ENCODE data around the gene HOMER2. TPM values are rescaled to one million over a fixed set of nuclear protein-coding genes. Genes with fewer than 3 reads are reported as not detected.
A peak's percentile ranks its signal among the peaks of the same experiment; 100 is the strongest.

HOMER2 gene
- total and polyA plus RNA-seq, 4 donors, result 22.4 to 36.0 (median 27.8) TPM

DNA sequence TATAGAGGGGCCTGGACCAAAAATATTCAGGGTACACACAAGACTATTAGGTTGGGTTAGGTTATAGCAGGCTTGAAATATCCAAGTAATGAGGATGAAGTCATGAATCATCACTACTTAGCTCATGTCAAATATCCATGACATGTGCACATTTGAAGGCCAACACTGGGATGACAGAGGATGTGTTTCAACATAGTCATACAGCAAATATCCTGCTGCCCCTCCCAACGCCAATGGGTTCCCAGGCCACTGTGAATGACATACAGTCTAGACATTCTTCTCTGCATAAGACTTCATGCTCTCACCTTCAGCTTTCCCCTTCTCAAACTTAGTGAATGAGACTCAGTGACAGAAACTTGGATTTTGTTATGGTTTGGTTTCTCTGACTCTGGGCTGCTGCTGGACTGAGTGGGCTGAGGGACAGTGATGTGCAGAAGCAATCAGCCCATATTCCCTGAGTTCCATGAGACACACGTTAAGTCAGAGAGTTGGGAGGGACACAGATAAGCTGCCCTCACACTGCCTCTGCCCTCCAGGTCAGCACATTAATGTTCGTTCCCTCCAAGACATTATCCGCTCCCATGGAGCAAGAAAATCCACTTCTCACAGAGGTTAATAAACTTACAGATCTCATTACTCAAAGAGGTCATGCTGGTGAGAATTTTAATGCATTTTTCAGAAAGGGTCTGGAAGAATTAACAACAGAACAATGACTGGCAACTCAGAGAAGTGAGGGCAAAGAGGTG lies 15.4 kb downstream of the HOMER2 start:
- H3K27ac ChIP-seq (ENCODE audit: low read depth, low read length), result no peak overlapping the region
- no peaks in the 10 kb centered on the region for H3K4me1 ChIP-seq (ENCODE audit: control insufficient read depth, insufficient read depth, low read length)
- peak in 1 of 6 donors; percentile 16 for DNase-seq (ENCODE audit: low read depth in 4 of 6, low spot score in 6 of 6)
- H3K36me3 ChIP-seq (ENCODE audit: control insufficient read depth, insufficient read depth, low read length), result no peaks in the 10 kb centered on the region
- H3K27me3 ChIP-seq (ENCODE audit: control insufficient read depth, insufficient read depth, low read length), result no peaks in the 10 kb centered on the region
- 65% methylated on average over 2 of the region's 4 CpGs for WGBS (ENCODE audit: insufficient coverage)
- H3K9me3 ChIP-seq (ENCODE audit: control insufficient read depth, insufficient read depth, low read length), result no peaks in the 10 kb centered on the region
- no peak overlapping the region for H3K4me3 ChIP-seq (ENCODE audit: low read depth, low read length)

DNA sequence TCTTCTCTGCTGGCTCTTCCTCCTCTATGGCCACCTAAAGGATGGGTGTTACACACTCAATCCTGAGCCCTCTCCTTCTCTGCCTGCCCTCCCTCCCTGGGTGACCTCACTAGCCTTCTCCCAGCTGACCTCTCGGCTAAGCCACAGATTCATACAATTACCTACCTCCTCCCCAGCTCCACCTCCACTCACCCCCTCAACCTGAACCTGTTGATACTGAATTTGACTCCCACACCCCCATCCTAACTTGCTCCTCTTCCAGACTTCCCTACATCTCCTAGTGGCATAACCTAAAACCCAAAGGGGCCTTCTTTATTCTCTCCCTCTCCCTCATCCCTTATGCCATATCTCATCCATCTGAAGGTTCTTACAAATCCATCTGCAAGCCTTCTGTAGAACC lies 17.1 kb downstream of the HOMER2 start:
- no peak for DNase-seq (ENCODE audit: low read depth in 4 of 6, low spot score in 6 of 6)

DNA sequence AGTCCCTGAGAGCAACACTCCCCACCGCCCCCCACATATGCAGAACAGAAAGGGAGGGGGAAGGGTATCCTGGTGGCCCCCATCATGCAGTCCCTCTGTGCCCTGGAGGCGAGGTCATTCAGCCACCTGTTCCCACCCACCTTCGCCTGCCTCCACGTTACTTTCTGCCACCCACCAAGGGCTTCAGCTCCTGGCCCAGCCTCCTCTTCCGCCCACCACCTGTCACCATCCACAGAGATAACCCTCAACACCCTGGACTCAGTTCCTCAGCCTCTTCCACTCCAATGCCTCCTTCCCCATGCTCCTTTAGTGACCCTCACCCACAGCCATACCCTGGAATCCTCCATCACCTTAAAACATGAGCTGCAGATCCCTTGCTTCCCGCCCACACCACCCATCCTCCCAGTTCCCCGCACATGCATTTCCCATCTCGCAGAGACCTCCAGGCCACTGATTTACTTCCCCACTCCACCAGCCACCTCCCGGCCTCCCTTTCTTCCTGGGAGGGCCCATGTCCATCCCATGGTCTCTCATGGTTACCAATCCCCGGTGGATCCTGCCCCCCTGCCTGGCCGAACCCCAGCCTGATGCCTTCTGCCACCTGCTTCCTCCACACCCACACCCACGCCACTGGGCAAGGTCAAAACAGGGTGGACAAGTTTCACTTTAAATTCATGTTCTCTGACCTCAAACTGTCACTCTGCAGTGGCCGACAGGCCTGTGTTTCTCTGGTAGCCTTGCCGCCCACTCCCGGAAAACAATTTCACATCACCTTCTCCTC lies 18.2 kb downstream of the HOMER2 start:
- WGBS (ENCODE audit: insufficient coverage), result 88% methylated on average over 14 of the region's 15 CpGs
- no peak for DNase-seq (ENCODE audit: low read depth in 4 of 6, low spot score in 6 of 6)

More for the DNA sequence above, 17.1 kb downstream of the HOMER2 start:
- Histone ChIP-seq H3K4me1 (ENCODE audit: control insufficient read depth, insufficient read depth, low read length) (peaks cover 5% of the 10 kb centered on the region), H3K27me3 (ENCODE audit: control insufficient read depth, insufficient read depth, low read length) (no peaks in the 10 kb centered on the region), H3K27ac (ENCODE audit: low read depth, low read length) (no peak overlapping the region), H3K9me3 (ENCODE audit: control insufficient read depth, insufficient read depth, low read length) (no peaks in the 10 kb centered on the region), H3K4me3 (ENCODE audit: low read depth, low read length) (no peak overlapping the region), H3K36me3 (ENCODE audit: control insufficient read depth, insufficient read depth, low read length) (no peaks in the 10 kb centered on the region)
- WGBS (ENCODE audit: insufficient coverage), result 79% methylated on average over 1 of the region's 1 CpG

DNA sequence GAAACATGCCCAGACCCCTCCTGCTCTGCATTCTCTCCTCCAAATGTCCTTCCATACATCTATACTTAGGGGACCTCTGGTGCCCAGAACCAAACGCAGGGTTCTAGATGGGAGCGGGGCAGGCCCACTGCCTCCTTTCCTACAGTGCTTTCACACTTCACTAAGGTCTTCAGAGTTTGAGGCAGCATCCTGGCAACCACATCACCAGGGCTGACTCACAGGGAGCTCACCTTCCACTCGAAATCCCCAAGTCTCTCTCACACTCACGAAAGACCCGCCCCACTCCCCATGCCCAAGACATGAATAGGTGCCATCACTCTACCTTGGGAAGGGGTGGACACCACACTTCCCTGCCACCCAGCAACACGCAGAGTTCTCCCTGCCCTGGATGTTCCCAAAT lies 18.9 kb downstream of the HOMER2 start:
- Histone ChIP-seq H3K27me3 (ENCODE audit: control insufficient read depth, insufficient read depth, low read length) (no peaks in the 10 kb centered on the region), H3K36me3 (ENCODE audit: control insufficient read depth, insufficient read depth, low read length) (no peaks in the 10 kb centered on the region), H3K9me3 (ENCODE audit: control insufficient read depth, insufficient read depth, low read length) (no peaks in the 10 kb centered on the region), H3K27ac (ENCODE audit: low read depth, low read length) (no peak overlapping the region), H3K4me1 (ENCODE audit: control insufficient read depth, insufficient read depth, low read length) (peaks cover 5% of the 10 kb centered on the region), H3K4me3 (ENCODE audit: low read depth, low read length) (no peak overlapping the region)
- DNase-seq (ENCODE audit: low read depth in 4 of 6, low spot score in 6 of 6), result no peak
- WGBS (ENCODE audit: insufficient coverage), result 96% methylated on average over 6 of the region's 6 CpGs

More for the DNA sequence above, 18.2 kb downstream of the HOMER2 start:
- H3K27me3 ChIP-seq (ENCODE audit: control insufficient read depth, insufficient read depth, low read length), result no peaks in the 10 kb centered on the region
- no peak overlapping the region for H3K4me3 ChIP-seq (ENCODE audit: low read depth, low read length)
- no peaks in the 10 kb centered on the region for H3K36me3 ChIP-seq (ENCODE audit: control insufficient read depth, insufficient read depth, low read length)
- H3K4me1 ChIP-seq (ENCODE audit: control insufficient read depth, insufficient read depth, low read length), result peaks cover 5% of the 10 kb centered on the region
- H3K27ac ChIP-seq (ENCODE audit: low read depth, low read length), result no peak overlapping the region
- H3K9me3 ChIP-seq (ENCODE audit: control insufficient read depth, insufficient read depth, low read length), result no peaks in the 10 kb centered on the region

DNA sequence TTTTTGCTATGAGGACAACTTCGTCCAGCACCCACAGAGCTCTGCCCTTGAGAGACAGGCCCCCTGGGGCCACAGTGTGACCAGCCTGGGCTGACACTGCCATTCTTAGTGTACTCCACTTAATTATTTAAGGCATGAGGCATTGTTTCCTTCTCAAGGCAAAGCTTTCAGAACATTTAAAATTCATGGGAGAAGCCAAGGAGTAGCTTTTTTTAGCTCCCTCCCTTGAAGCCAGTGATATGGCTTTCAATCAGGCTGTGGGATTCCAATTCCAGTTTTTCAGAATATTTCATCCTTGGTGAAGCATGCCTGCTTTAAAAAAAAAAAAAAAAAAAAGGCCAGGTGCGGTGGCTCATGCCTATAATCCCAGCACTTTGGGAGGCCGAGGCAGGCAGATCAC lies 21.3 kb downstream of the HOMER2 start:
- Histone ChIP-seq H3K4me1 (ENCODE audit: control insufficient read depth, insufficient read depth, low read length) (peaks cover 5% of the 10 kb centered on the region), H3K36me3 (ENCODE audit: control insufficient read depth, insufficient read depth, low read length) (no peaks in the 10 kb centered on the region), H3K4me3 (ENCODE audit: low read depth, low read length) (no peak overlapping the region), H3K27ac (ENCODE audit: low read depth, low read length) (no peak overlapping the region), H3K27me3 (ENCODE audit: control insufficient read depth, insufficient read depth, low read length) (no peaks in the 10 kb centered on the region), H3K9me3 (ENCODE audit: control insufficient read depth, insufficient read depth, low read length) (no peaks in the 10 kb centered on the region)
- 20% methylated on average over 1 of the region's 3 CpGs for WGBS (ENCODE audit: insufficient coverage)
- peak in 1 of 6 donors; percentile 69 for DNase-seq (ENCODE audit: low read depth in 4 of 6, low spot score in 6 of 6)

DNA sequence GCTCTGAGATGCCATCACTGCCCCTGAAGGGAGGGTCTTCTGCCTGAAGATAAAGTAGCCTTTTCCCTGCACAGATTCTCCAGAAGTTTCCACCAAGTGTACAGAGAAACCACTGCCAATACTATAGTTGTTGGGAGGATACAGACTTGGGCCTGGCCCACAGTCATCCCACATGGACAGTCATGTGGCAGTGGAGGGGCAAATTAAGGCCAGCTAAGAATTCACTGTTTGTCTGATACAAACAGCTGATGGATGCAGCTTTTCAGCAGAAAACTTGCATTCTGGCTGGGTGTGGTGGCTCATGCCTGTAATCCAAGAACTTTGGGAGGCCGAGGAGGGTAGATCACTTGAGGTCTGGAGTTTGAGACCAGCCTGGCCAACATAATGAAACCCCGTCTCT lies 22.1 kb downstream of the HOMER2 start:
- H3K27ac ChIP-seq (ENCODE audit: low read depth, low read length), result no peak overlapping the region
- DNase-seq (ENCODE audit: low read depth in 4 of 6, low spot score in 6 of 6), result no peak
- 100% methylated on average over 2 of the region's 2 CpGs for whole genome bisulfite sequencing (ENCODE audit: insufficient coverage)
- H3K36me3 ChIP-seq (ENCODE audit: control insufficient read depth, insufficient read depth, low read length), result no peaks in the 10 kb centered on the region
- no peaks in the 10 kb centered on the region for H3K9me3 ChIP-seq (ENCODE audit: control insufficient read depth, insufficient read depth, low read length)
- H3K4me3 ChIP-seq (ENCODE audit: low read depth, low read length), result no peak overlapping the region
- H3K4me1 ChIP-seq (ENCODE audit: control insufficient read depth, insufficient read depth, low read length), result peaks cover 5% of the 10 kb centered on the region
- H3K27me3 ChIP-seq (ENCODE audit: control insufficient read depth, insufficient read depth, low read length), result no peaks in the 10 kb centered on the region

DNA sequence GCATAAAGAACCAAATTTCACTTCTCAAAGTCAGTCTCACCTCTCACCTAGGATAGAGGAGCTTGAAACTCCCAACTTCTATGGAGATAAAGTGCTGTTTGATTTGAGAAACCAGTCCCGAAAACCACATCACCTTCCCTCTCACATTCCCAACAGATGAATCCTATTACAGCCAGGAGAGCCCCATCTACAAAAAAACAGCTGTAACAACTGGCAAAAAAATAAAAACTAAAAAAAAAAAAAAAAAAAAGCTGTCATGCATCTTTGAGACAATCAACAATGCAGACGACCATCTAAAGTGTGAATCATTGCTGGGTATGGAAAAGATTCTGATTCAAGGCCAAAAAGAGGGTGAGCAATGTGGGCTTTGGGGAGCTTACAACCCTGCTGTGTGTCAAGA lies 23.8 kb downstream of the HOMER2 start:
- H3K27me3 ChIP-seq (ENCODE audit: control insufficient read depth, insufficient read depth, low read length), result no peaks in the 10 kb centered on the region
- no peak for DNase-seq (ENCODE audit: low read depth in 4 of 6, low spot score in 6 of 6)
- WGBS (ENCODE audit: insufficient coverage), result no CpG with 5 or more reads among the region's 2 CpGs
- H3K36me3 ChIP-seq (ENCODE audit: control insufficient read depth, insufficient read depth, low read length), result no peaks in the 10 kb centered on the region
- H3K27ac ChIP-seq (ENCODE audit: low read depth, low read length), result no peak overlapping the region
- no peak overlapping the region for H3K4me3 ChIP-seq (ENCODE audit: low read depth, low read length)
- H3K4me1 ChIP-seq (ENCODE audit: control insufficient read depth, insufficient read depth, low read length), result peaks cover 5% of the 10 kb centered on the region
- no peaks in the 10 kb centered on the region for H3K9me3 ChIP-seq (ENCODE audit: control insufficient read depth, insufficient read depth, low read length)

DNA sequence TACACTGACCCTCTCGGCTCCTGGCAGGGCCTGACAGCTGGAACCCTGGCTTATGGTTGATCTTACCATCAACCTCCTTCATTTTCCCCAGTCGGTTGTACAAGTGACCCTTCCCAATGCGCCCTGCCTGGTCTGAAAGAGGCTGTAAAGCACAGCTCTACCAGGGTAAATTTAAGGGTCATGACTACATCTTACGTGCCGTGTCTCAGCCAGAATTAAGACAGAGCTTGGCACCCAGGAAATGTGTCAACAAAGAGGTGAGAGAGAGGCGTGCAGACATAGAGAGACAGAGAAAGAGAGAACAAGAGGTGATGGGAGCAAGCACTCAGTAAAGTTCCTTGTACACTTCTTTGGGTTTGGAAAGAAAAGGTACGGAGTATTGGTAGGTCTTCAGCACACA lies 28.8 kb downstream of the HOMER2 start:
- Histone ChIP-seq H3K27me3 (ENCODE audit: control insufficient read depth, insufficient read depth, low read length) (no peaks in the 10 kb centered on the region), H3K27ac (ENCODE audit: low read depth, low read length) (no peak overlapping the region), H3K4me1 (ENCODE audit: control insufficient read depth, insufficient read depth, low read length) (no peaks in the 10 kb centered on the region), H3K9me3 (ENCODE audit: control insufficient read depth, insufficient read depth, low read length) (no peaks in the 10 kb centered on the region), H3K4me3 (ENCODE audit: low read depth, low read length) (no peak overlapping the region), H3K36me3 (ENCODE audit: control insufficient read depth, insufficient read depth, low read length) (no peaks in the 10 kb centered on the region)
- WGBS (ENCODE audit: insufficient coverage), result 96% methylated on average over 7 of the region's 7 CpGs
- no peak for DNase-seq (ENCODE audit: low read depth in 4 of 6, low spot score in 6 of 6)

DNA sequence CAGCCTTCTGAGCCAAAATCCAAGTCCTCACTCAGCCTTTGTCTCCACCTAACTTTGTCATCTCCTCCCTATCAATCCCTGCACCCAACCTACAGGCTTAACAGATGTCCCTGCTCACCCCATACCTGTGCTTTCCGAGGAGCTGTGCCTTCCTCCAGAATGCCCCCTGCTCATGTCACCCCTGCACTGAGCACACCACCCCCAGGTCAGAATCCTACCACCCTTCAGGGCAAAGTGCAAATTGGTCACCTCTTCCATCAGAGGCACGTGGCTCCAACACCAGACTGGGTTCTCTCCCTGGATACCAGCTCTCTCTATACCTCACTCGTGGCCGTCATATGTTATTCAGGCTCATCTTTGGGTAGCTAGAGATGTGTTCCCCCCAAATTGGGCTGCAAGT lies 29.8 kb downstream of the HOMER2 start:
- H3K36me3 ChIP-seq (ENCODE audit: control insufficient read depth, insufficient read depth, low read length), result no peaks in the 10 kb centered on the region

DNA sequence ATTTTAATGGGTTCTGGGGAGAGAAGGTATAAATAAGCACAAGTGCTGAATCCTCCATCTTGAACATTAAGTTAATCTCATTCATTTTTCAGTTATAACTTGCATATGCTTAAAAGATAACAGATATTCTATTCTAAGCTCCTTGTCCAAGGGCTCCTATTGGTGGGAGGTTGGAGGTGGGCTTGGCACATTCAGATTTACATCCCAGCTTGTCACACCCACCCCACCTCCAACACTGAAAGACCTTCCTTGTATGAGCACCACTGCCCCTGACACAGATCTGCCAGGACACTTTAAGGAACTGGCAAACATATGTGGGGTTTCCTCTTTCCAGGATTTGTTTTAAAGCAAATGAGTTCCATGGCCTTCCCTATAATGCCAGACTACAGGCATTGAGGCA lies 30.6 kb downstream of the HOMER2 start:
- no peaks in the 10 kb centered on the region for H3K9me3 ChIP-seq (ENCODE audit: control insufficient read depth, insufficient read depth, low read length)
- H3K4me1 ChIP-seq (ENCODE audit: control insufficient read depth, insufficient read depth, low read length), result no peaks in the 10 kb centered on the region
- H3K36me3 ChIP-seq (ENCODE audit: control insufficient read depth, insufficient read depth, low read length), result no peaks in the 10 kb centered on the region
- no peak overlapping the region for H3K4me3 ChIP-seq (ENCODE audit: low read depth, low read length)
- H3K27ac ChIP-seq (ENCODE audit: low read depth, low read length), result no peak overlapping the region
- no peak for DNase-seq (ENCODE audit: low read depth in 4 of 6, low spot score in 6 of 6)
- no peaks in the 10 kb centered on the region for H3K27me3 ChIP-seq (ENCODE audit: control insufficient read depth, insufficient read depth, low read length)

More for the DNA sequence above, 29.8 kb downstream of the HOMER2 start:
- no peaks in the 10 kb centered on the region for H3K4me1 ChIP-seq (ENCODE audit: control insufficient read depth, insufficient read depth, low read length)
- no peak for DNase-seq (ENCODE audit: low read depth in 4 of 6, low spot score in 6 of 6)
- no peak overlapping the region for H3K27ac ChIP-seq (ENCODE audit: low read depth, low read length)
- H3K27me3 ChIP-seq (ENCODE audit: control insufficient read depth, insufficient read depth, low read length), result no peaks in the 10 kb centered on the region
- WGBS (ENCODE audit: insufficient coverage), result 83% methylated on average over 1 of the region's 4 CpGs
- H3K9me3 ChIP-seq (ENCODE audit: control insufficient read depth, insufficient read depth, low read length), result no peaks in the 10 kb centered on the region
- H3K4me3 ChIP-seq (ENCODE audit: low read depth, low read length), result no peak overlapping the region

Data from spinal cord (tissue), 10 donors.